Suprapubic skin (tissue), 4 donors: ENCODE results near the gene CAV1.

Experiments used
- CTCF ChIP-seq, 2 donors: fragments of 200-600 bp in 1 of 2; fragments of 450-650 bp in 1 of 2; sonication (generic) in 1 of 2; IDR thresholded peaks; one replicate each; pipeline ENCODE4 v1.5.1; 2016 to 2019; ENCODE audit warnings: antibody characterized with exemption in 2 of 2, mild to moderate bottlenecking in 1 of 2, moderate library complexity in 1 of 2
- EP300 ChIP-seq: sonication (generic); formaldehyde crosslinking; IDR thresholded peaks from one replicate; pipeline ENCODE4 v1.6.1; 2017; ENCODE audit warnings: antibody characterized with exemption
- POLR2A ChIP-seq, 2 donors: fragments of 450-650 bp; IDR thresholded peaks; one replicate each; pipeline ENCODE4 v1.6.1; 2017; ENCODE audit warnings: antibody characterized with exemption in 2 of 2, mild to moderate bottlenecking in 2 of 2, moderate library complexity in 2 of 2
- POLR2AphosphoS5 ChIP-seq, 3 donors: sonication (generic); formaldehyde crosslinking; IDR thresholded peaks; one replicate each; pipeline ENCODE4 v1.6.1; 2017; ENCODE audit warnings: antibody characterized with exemption in 3 of 3

- no peak for TF ChIP-seq CTCF (IDR thresholded peaks at IDR 0.05)
- no peak for TF ChIP-seq POLR2A (IDR thresholded peaks at IDR 0.05)
- no peak for TF ChIP-seq EP300
- no peak for TF ChIP-seq POLR2AphosphoS5 (IDR thresholded peaks at IDR 0.05)
Observed at GRCh38 chr7:116530107-116530820, 5.4 kb downstream of the CAV1 start.
